GM19025 (cell line): ENCODE data around the gene ZNF346.

Experiments used
- ATAC-seq: cut with Tn5 transposase; IDR thresholded peaks from one replicate; pipeline ENCODE4 v1.9.1; 2021; ENCODE audit warnings: mild to moderate bottlenecking, low read depth, moderate library complexity; ENCODE audit not compliant: unreplicated experiment

Gene ZNF346

DNA sequence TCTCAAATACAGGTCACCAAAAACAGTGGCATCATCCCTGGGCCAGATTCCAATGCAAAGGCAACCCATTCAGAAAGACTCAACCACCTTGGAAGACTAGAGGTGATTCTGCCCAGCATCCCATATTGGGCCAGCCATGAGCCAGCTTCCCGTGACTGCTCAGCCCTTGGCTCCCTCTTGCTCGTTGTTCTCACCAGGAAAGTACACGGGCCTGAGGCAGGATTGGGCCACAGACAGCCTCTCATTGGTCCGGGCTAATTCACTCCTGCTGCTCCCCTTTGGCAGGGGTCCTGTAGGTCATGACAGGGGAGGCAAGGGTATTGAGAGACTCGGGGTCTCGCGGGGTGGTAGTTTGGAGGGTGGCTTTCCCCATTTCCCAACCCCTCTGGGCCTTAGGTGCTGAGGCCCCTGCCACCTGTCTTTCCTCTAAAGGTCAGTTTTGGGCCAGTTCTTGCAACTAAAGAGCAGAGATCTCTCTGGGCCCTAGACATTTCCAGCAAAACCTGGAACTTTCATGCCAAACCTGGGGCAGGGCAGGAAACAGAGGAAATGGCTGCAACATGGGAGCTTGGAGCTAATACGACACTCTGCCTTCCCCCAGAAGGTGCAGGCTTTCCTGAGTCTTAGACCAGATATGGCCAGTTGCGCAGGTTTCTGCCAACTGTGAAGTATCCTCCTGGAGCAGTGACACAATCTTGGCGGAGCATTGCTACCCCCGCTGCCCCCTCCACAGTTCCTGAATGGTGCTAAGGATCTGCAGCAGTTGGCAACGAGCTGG lies 42.2 kb downstream of the ZNF346 start:
- no peak for ATAC-seq

DNA sequence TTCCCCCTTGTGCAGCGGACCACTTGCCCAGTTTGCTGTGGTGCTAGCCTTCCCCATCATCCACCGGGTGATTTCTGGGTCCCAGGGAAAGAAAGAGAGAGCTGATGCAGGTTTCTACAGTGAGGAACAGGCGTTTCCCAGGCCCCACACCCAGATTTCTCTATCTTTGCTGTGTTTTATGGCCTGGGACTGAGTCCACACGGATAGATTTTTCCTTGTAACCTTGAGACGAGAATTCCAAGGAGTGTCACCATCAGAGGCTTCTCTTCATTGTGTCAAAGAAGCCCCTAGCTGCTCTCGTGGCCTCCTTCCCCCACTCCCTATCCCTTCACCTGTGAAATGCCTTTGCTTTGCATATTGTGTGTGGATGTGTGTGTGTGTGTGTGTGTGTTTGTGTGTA lies 43.0 kb downstream of the ZNF346 start:
- no peak for ATAC-seq

DNA sequence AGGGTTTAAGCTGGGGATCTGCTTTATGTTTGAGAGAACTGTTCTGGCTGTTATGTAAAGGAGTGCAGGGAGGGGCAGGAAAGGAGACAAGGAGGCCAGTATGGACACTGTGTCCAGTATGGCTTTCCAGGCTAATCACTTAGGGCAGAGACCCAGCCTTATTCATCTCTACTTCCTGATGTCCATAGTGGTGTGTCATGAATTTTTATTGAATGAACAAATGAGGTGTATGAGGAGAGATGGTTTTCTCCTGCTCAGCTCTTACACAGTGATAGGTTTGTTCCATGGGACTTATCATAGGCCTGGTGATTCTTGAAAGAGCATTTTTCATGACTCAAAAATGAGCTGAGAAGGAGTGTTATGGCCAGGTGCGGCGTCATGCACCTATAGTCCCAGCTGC lies 43.7 kb downstream of the ZNF346 start:
- no peak for ATAC-seq

DNA sequence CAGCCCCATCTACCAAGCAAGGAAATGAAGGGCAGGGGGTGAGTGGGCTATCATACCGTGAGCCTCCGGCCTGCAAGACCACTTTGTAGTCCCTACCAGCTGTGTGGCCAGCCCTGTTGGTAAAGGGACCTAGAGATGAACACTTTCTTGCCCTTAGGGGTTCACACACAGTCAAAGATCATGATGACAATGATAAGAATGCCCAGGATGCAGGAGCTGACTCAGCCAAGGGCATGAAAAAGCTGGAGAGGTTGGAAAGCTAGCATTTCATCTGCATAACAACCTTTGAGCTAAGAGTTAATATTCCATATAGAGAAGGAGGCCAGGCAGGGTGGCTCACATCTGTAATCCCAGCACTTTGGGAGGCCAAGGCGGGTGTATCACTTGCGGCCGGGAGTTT lies 45.0 kb downstream of the ZNF346 start:
- ATAC-seq, result no peak

DNA sequence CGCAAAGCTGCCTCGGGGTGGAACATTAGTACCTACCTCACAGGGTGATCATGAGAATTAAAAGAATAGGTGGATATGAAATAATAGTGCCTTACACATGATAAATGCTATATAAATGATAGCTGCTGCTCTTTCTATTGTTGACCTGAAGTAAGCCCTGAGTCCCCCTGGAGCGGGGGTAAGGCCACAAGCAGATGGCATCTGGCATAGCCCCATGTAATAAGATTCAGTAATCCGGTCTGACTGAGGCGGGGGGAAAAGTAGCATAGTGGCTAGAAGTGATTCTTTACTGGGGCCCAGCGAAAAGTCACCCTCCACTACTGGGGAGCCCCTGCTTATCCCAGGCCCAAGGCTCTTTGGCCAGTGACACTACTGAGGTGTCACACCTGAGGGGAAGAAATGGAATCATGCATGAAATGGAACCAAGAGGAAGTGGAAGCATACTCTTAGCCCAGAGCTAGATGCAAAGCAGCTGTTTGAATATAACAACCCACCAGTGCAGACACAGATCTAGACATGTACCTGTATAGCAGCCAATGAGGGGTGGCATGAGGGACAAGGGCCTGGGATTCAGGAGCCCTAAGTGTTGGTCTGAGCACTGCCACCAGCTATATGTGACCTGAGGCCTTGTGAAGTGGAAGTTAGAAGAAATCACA lies 48.2 kb downstream of the ZNF346 start:
- ATAC-seq, result no peak

DNA sequence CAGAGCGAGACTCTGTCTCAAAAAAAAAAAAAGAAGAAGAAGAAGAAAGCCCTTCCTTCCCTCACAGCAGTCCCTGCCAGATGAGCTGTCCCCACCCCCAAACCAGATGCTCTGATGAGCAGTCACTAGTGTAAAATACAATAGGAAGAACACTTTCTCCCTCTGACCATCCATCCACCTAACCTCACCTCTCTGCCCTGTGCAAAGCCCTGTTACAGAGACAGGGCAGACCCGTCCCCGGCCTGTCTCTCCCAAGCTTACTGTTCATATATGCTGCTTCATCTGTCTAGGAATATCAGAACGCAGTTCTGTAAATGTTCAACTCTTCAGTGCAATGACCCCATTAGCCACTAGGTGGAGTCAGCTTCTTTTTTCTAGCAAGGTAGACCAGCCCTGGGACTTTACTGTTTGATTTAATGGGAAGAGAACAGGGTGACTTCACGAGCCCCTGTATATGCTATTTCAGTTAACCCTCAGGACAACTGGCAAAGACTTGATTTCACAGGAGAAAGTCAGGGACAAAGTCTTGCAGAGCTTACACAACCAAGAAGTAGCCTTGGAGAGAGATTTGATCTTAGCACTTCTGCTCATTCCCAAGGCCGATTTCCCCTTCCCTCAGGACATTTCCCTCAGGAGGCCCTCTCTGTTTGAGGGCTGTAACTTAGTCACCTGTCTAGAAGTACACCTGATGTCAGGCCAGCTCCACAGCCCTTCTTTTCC lies 49.3 kb downstream of the ZNF346 start:
- ATAC-seq, result peak; percentile 45

DNA sequence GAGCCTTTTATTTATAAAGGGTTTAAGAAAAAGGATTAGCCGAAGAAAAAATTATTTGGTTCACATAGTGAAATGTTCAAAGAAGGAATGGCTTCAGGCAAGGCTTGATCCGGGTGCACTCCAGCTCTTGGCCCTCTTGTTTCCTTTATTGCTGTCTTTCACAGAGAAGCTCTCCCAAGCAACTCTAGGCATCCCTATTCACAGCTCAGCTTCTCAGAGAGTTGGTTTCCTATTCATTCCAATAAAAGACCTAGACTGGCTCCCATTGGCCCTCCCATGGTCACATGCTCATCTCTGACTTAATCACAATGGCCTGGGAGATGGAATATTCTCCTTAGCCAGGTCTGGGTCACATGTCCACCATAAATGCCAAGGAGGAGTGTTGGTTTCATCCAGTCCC lies 54.8 kb downstream of the ZNF346 start:
- ATAC-seq, result no peak

- ATAC-seq, result no peak
These were observed 57.1 kb downstream of the ZNF346 start for GRCh38 chr5:177079606-177080005.

GRCh38 chr5:177080265-177080664 lies 57.8 kb downstream of the ZNF346 start:
- ATAC-seq, result no peak

DNA sequence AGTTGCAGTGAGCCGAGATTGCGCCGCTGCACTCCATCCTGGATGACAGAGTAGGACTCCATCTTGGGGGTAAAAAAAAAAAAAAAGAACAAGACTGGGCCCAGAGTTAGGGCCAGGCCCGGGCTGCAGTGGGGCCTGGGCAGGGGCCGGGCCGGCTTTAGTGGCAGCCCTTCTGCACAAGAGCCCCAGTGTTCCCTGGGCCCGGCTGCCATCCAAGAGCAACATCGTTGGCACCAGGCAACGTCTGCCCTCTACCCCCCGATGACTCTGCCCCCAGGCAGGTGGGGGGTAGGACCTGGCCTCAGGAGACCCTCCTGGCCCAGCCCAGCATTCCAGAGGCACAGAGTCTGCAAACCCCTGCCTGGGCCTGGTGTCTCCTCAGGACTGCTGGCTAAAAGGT lies 59.4 kb downstream of the ZNF346 start:
- no peak for ATAC-seq

DNA sequence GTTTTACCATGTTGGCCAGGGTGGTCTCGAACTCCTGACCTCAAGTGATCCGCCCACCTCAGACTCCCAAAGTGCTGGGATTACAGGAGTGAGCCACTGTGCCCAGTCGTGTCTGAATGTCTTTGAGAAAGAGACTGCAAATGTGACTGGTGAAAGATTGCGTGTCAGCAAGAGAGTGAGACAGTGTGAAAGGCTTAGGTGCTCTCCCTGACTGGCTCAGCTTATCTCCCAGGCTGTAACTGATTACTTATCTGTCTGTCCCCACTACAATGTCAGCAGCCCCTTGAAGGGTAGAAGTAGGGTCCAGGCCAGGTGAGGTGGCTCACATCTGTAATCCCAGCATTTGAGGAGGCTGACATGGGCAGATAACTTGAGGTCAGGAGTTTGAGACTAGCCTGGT lies 60.9 kb downstream of the ZNF346 start:
- no peak for ATAC-seq

GRCh38 chr5:177084175-177084574 lies 61.7 kb downstream of the ZNF346 start:
- ATAC-seq, result no peak

DNA sequence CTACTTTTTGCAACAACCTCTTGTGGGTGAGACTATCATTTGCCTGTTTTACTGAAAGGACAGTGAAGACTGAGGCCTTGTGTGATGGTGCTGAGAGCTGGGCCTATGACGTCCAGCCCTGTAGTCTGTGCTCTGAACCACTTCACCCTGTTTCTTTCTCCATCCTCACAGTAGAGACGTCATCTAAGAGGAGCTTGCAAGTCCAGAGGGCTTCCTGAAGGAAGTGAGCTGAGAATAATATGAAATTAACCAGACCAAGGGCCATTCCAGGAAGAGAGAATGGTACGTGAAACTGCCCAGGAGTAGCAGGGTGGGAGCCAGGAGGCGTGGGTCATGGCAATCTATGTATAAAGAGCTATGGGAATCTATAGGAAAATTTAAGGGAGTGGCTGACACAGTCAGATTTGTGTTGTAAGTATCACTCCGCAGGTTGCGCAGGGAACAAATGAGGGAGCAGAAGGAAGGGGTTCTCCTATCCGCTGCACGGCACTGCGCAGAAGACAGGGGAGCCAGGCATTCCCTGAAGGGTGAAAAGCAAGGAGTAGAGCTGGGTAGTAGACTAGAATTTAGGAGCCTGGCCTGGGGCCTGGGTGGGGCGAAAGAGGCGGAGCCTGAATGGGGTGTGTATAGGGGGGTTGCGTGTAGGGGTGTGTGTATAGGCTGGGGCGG lies 63.6 kb downstream of the ZNF346 start:
- ATAC-seq, result no peak

GRCh38 chr5:177086654-177087397 lies 64.3 kb downstream of the ZNF346 start, which contains the start of gene FGFR4:
TSS of gene FGFR4 (plus strand) at chr5:177086915. CDS start at chr5:177089603, 2,688 bp downstream.
- peak; percentile 65 for ATAC-seq

- ATAC-seq, result no peak
These were observed 65.0 kb downstream of the ZNF346 start for GRCh38 chr5:177087398-177088005.

DNA sequence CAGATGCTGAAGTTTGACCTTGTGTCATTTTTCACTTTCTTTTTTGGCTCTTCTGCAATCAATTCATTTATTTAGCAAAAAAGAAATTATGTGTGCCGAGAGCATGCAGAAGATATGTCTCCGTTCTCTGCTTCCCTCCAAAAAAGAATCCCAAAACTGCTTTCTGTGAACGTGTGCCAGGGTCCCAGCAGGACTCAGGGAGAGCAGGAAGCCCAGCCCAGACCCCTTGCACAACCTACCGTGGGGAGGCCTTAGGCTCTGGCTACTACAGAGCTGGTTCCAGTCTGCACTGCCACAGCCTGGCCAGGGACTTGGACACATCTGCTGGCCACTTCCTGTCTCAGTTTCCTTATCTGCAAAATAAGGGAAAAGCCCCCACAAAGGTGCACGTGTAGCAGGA lies 66.6 kb downstream of the ZNF346 start:
- no peak for ATAC-seq

GRCh38 chr5:177089825-177090641 lies 67.5 kb downstream of the ZNF346 start:
- no peak for ATAC-seq

- no peak for ATAC-seq
These were observed 68.3 kb downstream of the ZNF346 start for GRCh38 chr5:177090813-177091212.

DNA sequence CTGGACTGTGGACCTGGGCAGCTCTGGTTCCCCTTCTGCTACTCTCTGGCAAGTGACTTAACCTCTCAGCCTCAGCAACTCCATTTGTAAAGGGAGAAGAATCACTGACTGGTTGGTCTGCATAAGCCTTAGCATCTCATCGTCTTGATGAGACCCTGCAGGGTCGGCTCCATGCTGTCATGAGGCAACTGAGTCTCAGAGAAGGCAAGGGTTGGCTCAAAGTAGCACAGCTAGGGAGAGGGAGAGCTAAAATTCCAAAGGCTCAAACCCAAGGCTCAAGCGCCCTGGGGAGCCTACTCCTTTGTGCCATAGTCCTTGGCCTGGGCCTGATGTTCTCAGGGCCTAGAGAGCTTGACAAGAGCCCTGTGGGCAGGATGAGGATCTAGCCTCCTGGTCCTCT lies 68.7 kb downstream of the ZNF346 start:
- ATAC-seq, result no peak
